NCI-H2196 treated with DMSO at 0.1 percent for 48 hours (cell line): ENCODE results near the gene NPM1.

Source experiments
- DNase-seq: peaks from one replicate; lab custom pipeline; 2025; ENCODE audit not compliant: unreplicated experiment; lab: John Stamatoyannopoulos, UW

The NPM1 gene

DNA sequence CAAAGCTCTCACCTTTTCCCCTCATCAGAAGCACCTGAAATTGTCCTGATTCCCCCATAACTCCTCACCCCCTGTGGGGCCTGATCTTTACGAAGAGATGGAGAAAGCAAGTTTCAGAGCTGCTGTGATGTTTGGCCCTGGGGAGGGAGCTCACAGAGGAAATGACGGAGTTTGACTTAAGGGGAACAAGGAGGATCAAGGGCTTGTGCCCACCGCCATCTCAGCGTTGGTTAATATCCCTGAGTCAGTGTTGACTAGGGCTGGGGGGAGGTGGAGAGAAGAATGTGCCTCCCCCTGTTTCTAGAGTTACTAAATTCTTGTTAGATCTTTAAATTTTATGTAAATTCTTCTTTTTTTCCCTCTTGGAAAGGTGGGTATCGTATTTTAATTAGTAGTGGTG, 59.6 kb downstream of the NPM1 start:
- DNase-seq: no peak

DNA sequence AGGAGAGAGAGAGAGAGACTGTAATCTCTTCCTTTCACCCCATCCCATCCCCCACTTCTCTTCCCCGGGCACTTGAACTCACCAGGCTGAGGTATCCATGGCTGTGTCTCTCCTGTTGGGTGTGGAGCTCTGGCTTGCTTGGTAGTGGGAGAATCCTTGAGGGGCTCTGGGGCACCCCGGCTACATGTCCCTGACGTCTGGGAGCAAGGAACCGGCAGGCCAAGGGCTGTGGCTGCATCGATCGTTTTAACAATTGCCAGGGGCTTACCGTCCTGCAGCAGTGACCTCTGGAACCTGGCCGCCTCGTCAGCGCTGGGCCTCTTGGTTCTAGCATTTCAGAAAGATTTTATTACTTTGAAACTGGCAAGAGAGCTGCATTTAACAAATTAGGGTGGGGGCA, 61.8 kb downstream of the NPM1 start:
- no peak for DNase-seq

DNA sequence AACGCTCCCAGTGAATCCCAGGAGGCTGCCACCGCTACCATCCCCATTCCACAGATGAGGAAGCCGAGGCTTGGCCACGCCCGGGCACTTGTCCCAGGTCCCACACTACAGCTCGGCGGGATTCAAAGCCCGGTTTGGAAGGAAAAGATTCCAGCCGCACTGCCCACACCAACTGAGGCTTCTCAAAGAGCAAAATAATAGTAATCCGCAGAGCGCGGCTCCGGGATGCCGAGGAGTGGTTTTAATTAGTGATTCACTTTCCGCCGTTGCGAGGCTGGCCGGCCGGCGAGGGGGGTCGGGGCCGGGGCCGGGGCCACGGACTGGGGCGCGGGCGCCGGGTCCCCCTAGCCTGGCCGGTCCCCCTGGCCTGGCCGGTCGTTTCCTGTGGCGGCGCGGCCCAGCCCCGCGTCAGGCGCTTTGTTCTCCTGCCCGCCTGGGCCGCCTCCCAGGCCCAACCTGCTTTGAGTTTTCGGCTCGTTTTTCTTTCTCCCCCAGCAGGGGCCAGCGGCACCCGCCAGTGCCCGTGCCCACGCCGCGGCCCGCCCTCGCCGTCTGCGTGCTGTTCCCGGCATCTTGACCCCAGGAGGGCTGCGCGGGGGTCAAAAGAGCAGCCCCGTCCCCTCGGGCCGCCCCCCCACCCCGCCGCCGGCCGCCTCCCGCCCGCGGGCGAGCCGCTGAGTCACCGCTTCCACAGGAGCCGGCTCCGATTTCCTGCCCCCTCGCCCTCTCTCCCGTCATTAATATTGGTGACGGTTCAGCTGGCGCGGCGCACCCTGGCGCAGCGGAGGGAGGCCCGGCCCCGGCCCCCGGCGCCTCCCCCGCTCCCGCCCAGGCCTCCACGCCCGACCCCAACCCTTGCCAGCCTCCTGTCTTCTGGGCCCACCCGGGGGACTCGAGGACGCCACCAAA, 63.0 kb downstream of the NPM1 start:
- no peak for DNase-seq

DNA sequence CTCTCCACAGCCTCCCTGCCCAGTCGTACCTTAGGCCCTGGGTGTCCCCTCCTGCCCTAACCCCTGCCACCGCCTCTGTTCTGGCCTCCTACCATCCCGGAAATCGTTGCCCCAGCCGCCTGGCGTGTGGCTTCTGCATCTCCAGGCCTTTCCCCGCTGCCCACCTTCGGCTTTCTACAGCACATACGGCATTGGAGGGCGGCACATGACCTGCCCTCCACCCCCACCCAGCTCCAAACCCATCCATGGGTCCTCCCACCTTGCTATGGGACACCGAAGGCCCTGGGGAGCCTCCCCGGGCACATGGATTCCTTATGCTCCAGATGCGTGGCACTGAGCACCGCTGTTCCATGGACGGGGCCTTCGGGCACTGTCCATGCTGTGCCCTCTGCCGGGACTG, 63.8 kb downstream of the NPM1 start:
- DNase-seq: no peak

DNA sequence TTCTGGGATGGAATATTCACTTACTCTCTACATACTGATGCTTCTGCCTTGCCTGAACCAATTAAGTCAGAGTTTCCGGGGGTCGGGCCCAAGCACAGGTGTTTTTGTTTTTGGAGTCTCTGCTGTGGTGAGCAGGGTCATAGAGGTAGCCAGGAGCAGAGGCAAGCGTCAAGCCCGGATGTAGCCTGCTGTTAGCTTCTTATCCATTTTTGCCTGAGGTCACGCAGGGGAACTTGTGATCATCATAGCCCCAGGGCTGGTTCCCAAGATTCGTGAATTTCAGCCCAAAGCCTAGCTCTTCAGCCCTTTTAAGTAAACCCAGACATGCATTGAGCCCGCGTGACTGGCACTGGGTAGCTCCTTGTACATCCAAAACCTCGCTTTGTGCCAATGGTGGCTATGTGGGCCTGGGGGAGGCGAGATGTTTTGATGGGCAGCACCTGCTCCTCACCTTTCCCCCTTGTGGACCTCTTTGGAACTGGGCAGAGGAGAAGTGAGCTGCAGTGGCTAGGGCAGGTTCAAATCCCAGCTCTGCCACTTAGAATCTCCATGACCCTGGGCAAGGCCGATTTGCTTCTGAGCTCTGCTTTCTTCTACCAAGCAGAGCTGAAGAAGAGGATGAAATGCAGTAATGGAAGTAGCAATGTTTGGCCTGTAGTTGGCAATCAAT, 65.5 kb downstream of the NPM1 start:
- DNase-seq: no peak

DNA sequence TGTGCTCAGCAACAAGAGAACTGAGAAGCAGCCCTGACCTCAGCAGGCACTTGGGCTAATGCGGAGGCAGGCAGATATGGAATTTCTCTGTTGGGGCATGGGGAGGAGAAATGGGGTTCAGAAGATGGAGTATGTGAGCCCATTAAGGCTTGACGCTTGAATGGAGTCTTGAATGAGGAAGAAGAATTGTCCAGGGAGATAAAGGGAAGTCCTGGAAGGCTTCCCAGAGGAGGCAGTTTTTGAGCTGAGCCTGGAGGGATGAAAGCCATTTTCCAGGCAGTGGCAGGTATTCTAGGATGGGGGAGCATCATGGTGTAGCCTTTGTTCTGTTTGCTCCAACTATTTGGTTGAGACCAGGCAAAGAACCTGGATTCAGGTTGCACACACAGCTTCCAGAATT, 66.3 kb downstream of the NPM1 start:
- DNase-seq: no peak

DNA sequence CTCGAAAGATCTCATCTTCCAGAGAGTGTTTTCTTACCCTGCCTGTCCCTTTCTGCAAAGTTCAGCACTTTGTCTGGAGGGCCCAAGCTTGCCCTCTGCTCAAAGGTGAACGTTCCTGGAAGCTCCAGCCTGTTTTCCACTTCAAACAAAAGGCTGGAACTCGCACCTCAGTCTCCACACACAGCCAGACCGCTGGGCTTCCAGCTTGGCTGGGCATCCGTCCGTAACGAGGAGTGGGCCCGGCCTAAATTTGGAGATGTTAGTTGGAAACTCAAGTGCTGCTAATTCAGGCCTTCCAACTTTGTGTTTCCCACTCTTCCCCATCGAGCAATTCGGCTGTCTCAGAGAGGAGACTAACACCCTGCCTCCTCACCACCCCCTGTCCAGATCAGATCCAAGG, 66.9 kb downstream of the NPM1 start:
- DNase-seq: no peak

DNA sequence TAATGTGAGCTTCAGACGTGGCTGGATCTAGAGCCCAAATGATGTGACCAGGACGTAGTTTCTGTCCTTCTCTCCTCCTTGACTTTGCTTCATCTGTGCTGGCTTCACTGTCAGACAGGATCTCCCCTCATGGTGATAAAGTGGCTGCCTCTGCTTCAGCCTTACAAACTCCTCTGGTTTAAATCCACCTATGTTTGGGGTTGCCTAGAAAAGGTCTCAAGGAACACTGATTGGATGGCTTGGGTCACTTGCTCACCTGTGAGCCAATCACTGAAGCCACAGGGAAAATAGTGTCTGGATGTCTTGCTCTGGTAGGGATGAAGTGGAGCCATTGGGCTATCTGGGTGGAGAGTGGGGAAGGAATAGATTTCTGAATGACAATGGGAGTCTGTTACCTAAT, 67.9 kb downstream of the NPM1 start:
- no peak for DNase-seq

DNA sequence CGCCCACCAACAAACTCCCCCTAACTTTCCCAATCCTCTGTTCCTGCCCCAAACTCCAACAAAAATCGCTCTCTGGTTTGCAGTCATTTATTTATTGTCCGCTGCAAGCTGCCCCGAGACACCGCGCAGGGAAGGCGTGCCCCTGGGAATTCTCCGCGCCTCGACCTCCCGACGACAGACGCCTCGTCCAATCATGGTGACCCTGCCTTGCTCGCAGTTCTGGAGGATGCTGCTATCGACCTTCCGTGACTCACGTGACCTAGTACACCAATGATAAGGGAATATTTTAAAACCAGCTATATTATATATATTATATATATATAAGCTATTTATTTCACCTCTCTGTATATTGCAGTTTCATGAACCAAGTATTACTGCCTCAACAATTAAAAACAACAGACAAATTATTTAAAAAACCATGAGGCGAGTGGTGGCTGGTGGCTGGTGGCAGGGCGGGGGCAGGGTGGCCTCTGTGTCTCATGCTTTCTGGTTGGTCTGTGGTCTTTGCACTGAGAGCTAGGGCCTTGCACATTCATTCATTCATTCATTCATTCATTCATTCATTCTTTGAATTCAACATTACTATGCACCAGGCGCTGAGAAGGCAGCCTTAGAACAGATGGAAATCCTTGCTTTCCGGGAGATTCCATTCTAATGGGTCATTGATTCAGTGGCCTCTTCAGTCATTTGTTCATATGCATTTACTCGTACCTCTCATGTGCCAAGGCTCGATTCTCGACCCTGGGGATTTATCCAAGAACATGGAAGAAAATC, 69.7 kb downstream of the NPM1 start:
- DNase-seq: no peak

DNA sequence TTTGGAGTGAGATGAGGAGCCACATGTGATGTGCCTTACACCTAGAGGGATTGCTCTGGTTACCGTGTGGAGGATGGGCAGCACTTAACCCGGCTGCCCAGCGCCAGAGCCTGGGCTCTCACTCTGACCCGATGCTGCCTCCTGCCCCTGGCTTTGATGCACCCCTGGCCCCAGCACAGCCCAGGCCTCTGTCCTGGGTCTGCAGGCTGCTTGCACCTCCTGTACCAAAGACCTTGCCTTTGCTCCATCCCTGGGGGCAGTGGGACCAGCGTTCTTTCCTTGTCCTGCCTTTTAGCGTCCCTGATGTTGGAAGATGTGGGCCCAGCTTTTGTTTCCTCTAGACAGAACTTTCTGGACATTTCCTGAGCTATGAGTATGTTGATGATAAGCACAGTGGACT, 72.2 kb downstream of the NPM1 start:
- no peak for DNase-seq
